Bronchial epithelial cell (primary cell): ENCODE results near the gene PVALEF. TPM values are rescaled to one million over a fixed set of nuclear protein-coding genes. Genes with fewer than 3 reads are reported as not detected.

Experiments
- DNase-seq: peaks from one replicate; pipeline ENCODE4 v3.0.0-alpha.2; 2010; ENCODE audit warnings: low read depth
- FAIRE-seq: peaks from 2 replicates; lab custom pipeline; 2011; peaks lifted over from hg19 to GRCh38; lab: Jason Lieb, UNC
- H3K27me3 ChIP-seq: 2 replicates; pipeline ENCODE4 v1.5.1; 2011; ENCODE audit warnings: low read length; ENCODE audit not compliant: control insufficient read depth, insufficient read depth
- H3K36me3 ChIP-seq: 2 replicates; pipeline ENCODE4 v1.5.1; 2011; ENCODE audit warnings: low read length; ENCODE audit not compliant: control insufficient read depth, insufficient read depth
- H3K4me3 ChIP-seq: 2 replicates; pipeline ENCODE4 v1.5.1; 2011; ENCODE audit warnings: mild to moderate bottlenecking, low read depth, low read length, control low read depth
- total RNA-seq: library from RNA; depleted of rRNA; stranded (reverse); fragments of >200 nt; gene quantifications from 2 replicates; pipeline ENCODE4 v1.2.1, GENCODE V29; 2014
- TF ChIP-seq, protein P1 (sequence below): IDR thresholded peaks from 2 replicates; pipeline ENCODE4 v1.5.1; 2011; ENCODE audit warnings: mild to moderate bottlenecking, moderate library complexity, low read length, control low read depth, inconsistent platforms; ENCODE audit not compliant: insufficient read depth, severe bottlenecking

The PVALEF gene
- total RNA-seq, 1 donor from 2014 or later = not detected

DNA sequence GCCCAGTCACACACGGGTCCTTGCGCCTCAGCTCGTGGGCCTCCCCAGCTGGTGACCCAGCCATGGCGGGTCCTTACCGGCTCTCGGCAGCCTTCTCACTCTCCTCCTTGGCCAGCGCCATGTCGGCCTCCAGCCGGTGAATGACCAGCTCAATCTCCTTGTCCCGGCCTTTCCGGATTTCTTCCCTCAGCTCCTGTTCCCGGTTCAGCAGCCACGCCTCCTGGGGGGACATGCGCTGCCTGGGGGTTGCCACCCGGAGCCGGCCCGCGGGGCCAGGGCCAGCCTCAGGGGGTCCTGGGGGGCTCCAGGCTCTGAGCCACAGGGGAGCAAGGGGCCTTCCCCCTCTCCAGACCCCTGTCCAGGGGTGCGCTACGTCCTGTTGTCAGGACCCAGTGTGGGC lies 25.8 kb downstream of the PVALEF start:
- no peaks in the 10 kb centered on the region for H3K36me3 ChIP-seq
- TF ChIP-seq, protein P1, sequence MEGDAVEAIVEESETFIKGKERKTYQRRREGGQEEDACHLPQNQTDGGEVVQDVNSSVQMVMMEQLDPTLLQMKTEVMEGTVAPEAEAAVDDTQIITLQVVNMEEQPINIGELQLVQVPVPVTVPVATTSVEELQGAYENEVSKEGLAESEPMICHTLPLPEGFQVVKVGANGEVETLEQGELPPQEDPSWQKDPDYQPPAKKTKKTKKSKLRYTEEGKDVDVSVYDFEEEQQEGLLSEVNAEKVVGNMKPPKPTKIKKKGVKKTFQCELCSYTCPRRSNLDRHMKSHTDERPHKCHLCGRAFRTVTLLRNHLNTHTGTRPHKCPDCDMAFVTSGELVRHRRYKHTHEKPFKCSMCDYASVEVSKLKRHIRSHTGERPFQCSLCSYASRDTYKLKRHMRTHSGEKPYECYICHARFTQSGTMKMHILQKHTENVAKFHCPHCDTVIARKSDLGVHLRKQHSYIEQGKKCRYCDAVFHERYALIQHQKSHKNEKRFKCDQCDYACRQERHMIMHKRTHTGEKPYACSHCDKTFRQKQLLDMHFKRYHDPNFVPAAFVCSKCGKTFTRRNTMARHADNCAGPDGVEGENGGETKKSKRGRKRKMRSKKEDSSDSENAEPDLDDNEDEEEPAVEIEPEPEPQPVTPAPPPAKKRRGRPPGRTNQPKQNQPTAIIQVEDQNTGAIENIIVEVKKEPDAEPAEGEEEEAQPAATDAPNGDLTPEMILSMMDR = no peak
- no peak for FAIRE-seq

DNA sequence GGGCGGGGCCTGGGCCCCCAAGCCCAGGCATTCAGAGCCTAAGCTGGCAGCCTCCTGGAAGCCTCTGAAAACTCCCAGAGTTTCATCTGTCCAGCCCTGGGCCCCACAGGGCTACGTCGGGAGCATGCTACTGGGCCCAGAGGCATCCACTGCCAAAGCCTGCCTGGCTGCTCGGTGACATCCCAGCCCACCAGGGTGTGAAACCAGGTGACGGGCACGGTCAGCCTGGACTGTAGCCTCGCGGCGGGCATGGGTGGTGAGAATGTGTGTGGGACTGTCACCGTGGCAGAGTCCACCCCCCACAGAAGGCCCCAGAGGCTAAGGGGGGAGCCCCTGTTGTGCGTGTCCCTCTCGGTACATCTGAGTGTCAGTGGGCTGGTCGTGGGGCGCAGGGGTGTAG lies 26.3 kb downstream of the PVALEF start:
- TF ChIP-seq, protein P1 = no peak
- FAIRE-seq (no peak), DNase-seq (no peak)
- Histone ChIP-seq H3K36me3 (no peaks in the 10 kb centered on the region), H3K27me3 (no peaks in the 10 kb centered on the region), H3K4me3 (no peak overlapping the region)

More for the DNA sequence above, 25.8 kb downstream of the PVALEF start:
- Histone ChIP-seq H3K4me3 (no peak overlapping the region), H3K27me3 (no peaks in the 10 kb centered on the region)
- no peak for DNase-seq

DNA sequence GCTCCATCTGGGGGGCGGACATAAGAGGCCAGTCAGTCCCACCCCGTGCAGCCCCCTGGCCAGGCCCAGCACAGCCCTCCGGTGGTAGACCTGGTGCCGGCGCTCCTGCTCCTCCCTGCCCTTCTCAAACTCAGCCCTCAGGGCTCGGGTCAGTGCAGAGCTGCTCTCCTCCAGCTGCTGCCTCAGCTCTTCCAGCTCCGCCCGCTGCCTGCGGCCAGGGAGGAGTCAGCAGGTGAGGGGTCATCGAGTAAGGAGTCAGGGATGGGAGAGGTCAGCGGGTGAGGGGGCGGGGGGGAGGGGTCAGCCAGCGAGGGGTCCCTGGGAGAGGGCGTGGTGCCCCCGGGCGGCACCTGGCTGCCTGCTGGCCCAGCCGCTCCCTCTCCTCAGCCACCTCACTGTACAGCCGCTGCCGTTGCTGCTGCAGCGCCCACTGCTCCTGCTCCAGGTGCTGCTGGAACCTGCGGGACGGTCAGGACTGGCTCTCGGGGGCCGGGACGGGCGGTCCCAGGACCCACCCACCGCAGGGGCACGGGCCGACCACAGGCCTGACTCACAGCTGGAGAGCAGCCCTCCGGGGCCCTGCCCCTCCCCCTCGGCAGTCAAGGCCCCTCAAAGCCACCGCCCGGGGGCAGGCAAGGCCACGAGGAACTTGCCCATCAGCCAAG lies 27.2 kb downstream of the PVALEF start:
- FAIRE-seq = no peak
- no peaks in the 10 kb centered on the region for H3K36me3 ChIP-seq
- H3K27me3 ChIP-seq = no peaks in the 10 kb centered on the region
- no peak for DNase-seq
- H3K4me3 ChIP-seq = no peak overlapping the region
- TF ChIP-seq, protein P1 = no peak

DNA sequence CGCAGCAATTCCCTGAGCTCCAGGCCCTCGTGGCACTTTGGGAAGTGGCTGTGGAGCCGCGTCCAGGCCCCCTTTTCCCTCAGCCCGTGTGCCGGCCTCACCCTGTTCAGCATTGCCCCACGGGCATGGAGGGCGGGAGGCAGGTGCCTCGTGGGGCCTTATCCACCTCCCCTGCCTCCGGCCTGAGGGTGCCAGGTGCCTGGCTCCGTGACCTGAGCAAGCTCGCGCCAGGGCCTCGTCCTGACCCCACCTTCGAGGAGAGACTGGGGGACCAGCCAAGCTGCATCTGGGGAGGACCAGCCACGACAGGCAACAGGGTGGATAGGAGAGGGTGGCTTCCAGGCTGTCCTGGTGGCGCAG lies 27.7 kb downstream of the PVALEF start:
- H3K27me3 ChIP-seq = no peaks in the 10 kb centered on the region
- TF ChIP-seq, protein P1 = no peak
- H3K36me3 ChIP-seq = no peaks in the 10 kb centered on the region
- FAIRE-seq = no peak
- no peak for DNase-seq
- no peak overlapping the region for H3K4me3 ChIP-seq

DNA sequence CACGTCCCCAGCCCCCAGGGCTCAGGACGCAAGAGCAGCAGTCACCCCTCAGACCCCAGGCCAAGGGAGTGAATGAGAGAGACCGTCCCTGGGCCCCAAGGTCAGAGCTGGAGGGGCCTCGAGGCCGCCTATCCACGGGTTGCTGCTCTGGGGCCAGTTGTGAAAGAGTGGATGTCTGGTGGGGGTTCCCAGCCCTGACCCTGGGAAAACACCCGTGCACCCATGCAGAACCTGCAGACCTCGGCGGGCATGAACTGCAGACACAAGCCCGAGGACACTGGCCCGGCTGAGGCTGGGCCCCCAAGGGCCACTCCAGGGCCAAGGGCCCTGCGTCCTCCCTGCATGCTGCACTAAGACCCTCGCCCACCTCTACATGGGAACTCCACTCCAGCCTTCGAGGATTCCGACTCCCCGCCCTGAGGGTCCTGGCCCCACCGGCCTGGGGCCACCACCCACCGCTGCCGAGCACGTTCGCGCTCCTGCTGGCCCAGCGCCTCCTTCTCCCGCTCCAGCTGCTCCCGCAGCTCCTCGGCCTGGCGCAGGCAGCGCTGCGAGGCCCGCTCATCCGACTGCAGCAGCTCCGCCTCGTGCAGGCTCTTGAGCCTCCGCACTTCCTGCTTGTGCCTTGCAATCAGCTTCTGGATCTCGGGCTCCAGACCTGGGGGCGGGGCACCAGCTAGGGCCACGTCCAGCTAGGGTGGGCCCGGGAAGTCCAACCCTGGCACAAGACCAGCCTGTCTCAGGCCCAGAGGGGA lies 28.3 kb downstream of the PVALEF start:
- Histone ChIP-seq H3K36me3 (peaks cover under 1% of the 10 kb centered on the region), H3K4me3 (no peak overlapping the region), H3K27me3 (no peaks in the 10 kb centered on the region)
- DNase-seq (no peak), FAIRE-seq (no peak)
- TF ChIP-seq, protein P1 = no peak
